Calu3 (cell line): ENCODE data around the gene SLC25A13. TPM values are rescaled to one million over a fixed set of nuclear protein-coding genes. Genes with fewer than 3 reads are reported as not detected.

ENCODE experiments used
- BruUV-seq: library from RNA; stranded (reverse); fragments of 400-500 nt; replicated peaks from 2 replicates; lab custom pipeline; 2021; lab: Mats Ljungman, UMichigan
- CTCF ChIA-PET: fragments of 300-600 bp; sonication (Branson Sonifier 250); formaldehyde crosslinking; loops from one replicate; lab custom pipeline; 2022; ENCODE audit warnings: antibody characterized with exemption; lab: Charles Lee
- DNase-seq: peaks from one replicate; pipeline ENCODE4 v3.0.0; 2022
- H3K27ac Mint-ChIP-seq: one replicate; pipeline ENCODE4 v1.8.0; 2022; ENCODE audit warnings: mixed read lengths; ENCODE audit not compliant: unreplicated experiment
- H3K27me3 Mint-ChIP-seq: one replicate; pipeline ENCODE4 v1.8.0; 2022; ENCODE audit warnings: mixed read lengths; ENCODE audit not compliant: unreplicated experiment
- H3K36me3 Mint-ChIP-seq: one replicate; pipeline ENCODE4 v1.8.0; 2022; ENCODE audit warnings: mild to moderate bottlenecking, moderate library complexity, mixed read lengths; ENCODE audit not compliant: insufficient read depth, unreplicated experiment
- H3K4me1 Mint-ChIP-seq: one replicate; pipeline ENCODE4 v1.8.0; 2022; ENCODE audit warnings: mild to moderate bottlenecking, low read depth, mixed read lengths; ENCODE audit not compliant: unreplicated experiment
- H3K4me3 Mint-ChIP-seq: one replicate; pipeline ENCODE4 v1.8.0; 2022; ENCODE audit warnings: mild to moderate bottlenecking, low read depth, moderate library complexity, mixed read lengths; ENCODE audit not compliant: unreplicated experiment
- H3K9me3 Mint-ChIP-seq: one replicate; pipeline ENCODE4 v1.8.0; 2022; ENCODE audit warnings: low read depth, mixed read lengths; ENCODE audit not compliant: unreplicated experiment
- CTCF ChIP-seq: fragments of 200-600 bp; IDR thresholded peaks from one replicate; pipeline ENCODE4 v1.8.0; 2022; ENCODE audit warnings: antibody characterized with exemption; ENCODE audit not compliant: unreplicated experiment
- intact Hi-C: fragments of 100-400 bp; cut with micrococcal nuclease; formaldehyde crosslinking; loops from one replicate; pipeline ENCODE4 v1.10.0; 2022; ENCODE audit not compliant: unreplicated experiment
- total RNA-seq: library from RNA; stranded (reverse); gene quantifications from 2 replicates; pipeline ENCODE4 v1.2.3, GENCODE V29; 2022

Gene SLC25A13
- total RNA-seq, 1 experiment from 2014 or later: 18.1 TPM

GRCh38 chr7:96219378-96220130, 102.3 kb downstream of the SLC25A13 start:
- CTCF ChIA-PET: no interaction called here
- DNase-seq: no peak

GRCh38 chr7:96218664-96219243, 103.1 kb downstream of the SLC25A13 start:
- H3K27ac Mint-ChIP-seq: no peak overlapping the region

More at GRCh38 chr7:96219378-96220130, 102.3 kb downstream of the SLC25A13 start:
- H3K9me3 Mint-ChIP-seq: peaks cover 2% of the 10 kb centered on the region
- no peak for TF ChIP-seq CTCF
- no peaks in the 10 kb centered on the region for H3K36me3 Mint-ChIP-seq
- BruUV-seq: no TSS peak
- intact Hi-C loops: no loop called here
- no peak overlapping the region for H3K4me3 Mint-ChIP-seq
- no peaks in the 10 kb centered on the region for H3K27me3 Mint-ChIP-seq
- peaks cover 16% of the 10 kb centered on the region for H3K4me1 Mint-ChIP-seq
- no peak overlapping the region for H3K27ac Mint-ChIP-seq

GRCh38 chr7:96217147-96217546, 104.8 kb downstream of the SLC25A13 start:
- no TSS peak for BruUV-seq
- no peak for TF ChIP-seq CTCF
- Mint-ChIP-seq H3K4me1 (peaks cover 16% of the 10 kb centered on the region), H3K27ac (no peak overlapping the region), H3K36me3 (no peaks in the 10 kb centered on the region), H3K27me3 (no peaks in the 10 kb centered on the region), H3K4me3 (no peak overlapping the region), H3K9me3 (peaks cover 2% of the 10 kb centered on the region)
- intact Hi-C loops: no loop called here
- no peak for DNase-seq
- CTCF ChIA-PET: no interaction called here

More at GRCh38 chr7:96218664-96219243, 103.1 kb downstream of the SLC25A13 start:
- no peak for TF ChIP-seq CTCF
- Mint-ChIP-seq H3K36me3 (no peaks in the 10 kb centered on the region), H3K4me1 (peaks cover 16% of the 10 kb centered on the region), H3K27me3 (no peaks in the 10 kb centered on the region), H3K9me3 (peaks cover 2% of the 10 kb centered on the region), H3K4me3 (no peak overlapping the region)
- CTCF ChIA-PET: no interaction called here
- no TSS peak for BruUV-seq
- DNase-seq: no peak
- intact Hi-C loops: no loop called here

- BruUV-seq: no TSS peak
- H3K36me3 Mint-ChIP-seq: no peaks in the 10 kb centered on the region
- peaks cover 16% of the 10 kb centered on the region for H3K4me1 Mint-ChIP-seq
- H3K9me3 Mint-ChIP-seq: peaks cover 2% of the 10 kb centered on the region
- CTCF ChIA-PET: no interaction called here
- intact Hi-C loops: no loop called here
- H3K27ac Mint-ChIP-seq: no peak overlapping the region
- no peak for DNase-seq
- no peaks in the 10 kb centered on the region for H3K27me3 Mint-ChIP-seq
- no peak overlapping the region for H3K4me3 Mint-ChIP-seq
- no peak for TF ChIP-seq CTCF
Observed at GRCh38 chr7:96216373-96216772, 105.5 kb downstream of the SLC25A13 start.
